IPS-18a (cell line): ENCODE results near the gene PNMA8C.
"Not testable (repeated sequence)": the region's sequence is repeated elsewhere in the genome, so short reads cannot be mapped to it uniquely, and the experiment has no call there.

Experiments
- H3K27ac ChIP-seq: one replicate; pipeline ENCODE4 v1.5.1; 2013; ENCODE audit warnings: low read length
- H3K27me3 ChIP-seq: one replicate; pipeline ENCODE4 v1.6.1; 2013; ENCODE audit warnings: mild to moderate bottlenecking, low read length; ENCODE audit not compliant: control insufficient read depth, insufficient read depth
- H3K36me3 ChIP-seq: one replicate; pipeline ENCODE4 v1.6.1; 2013; ENCODE audit warnings: low read depth, low read length; ENCODE audit not compliant: control insufficient read depth
- H3K4me1 ChIP-seq: one replicate; pipeline ENCODE4 v1.6.1; 2013; ENCODE audit warnings: low read depth, low read length; ENCODE audit not compliant: control insufficient read depth
- H3K4me3 ChIP-seq: one replicate; pipeline ENCODE4 v1.5.1; 2013; ENCODE audit warnings: low read length
- H3K9ac ChIP-seq: one replicate; pipeline ENCODE4 v1.6.1; 2013; ENCODE audit warnings: mild to moderate bottlenecking, low read length, moderate library complexity
- H3K9me3 ChIP-seq: one replicate; pipeline ENCODE4 v1.6.1; 2013; ENCODE audit warnings: low read depth, low read length; ENCODE audit not compliant: control insufficient read depth

PNMA8C gene

DNA sequence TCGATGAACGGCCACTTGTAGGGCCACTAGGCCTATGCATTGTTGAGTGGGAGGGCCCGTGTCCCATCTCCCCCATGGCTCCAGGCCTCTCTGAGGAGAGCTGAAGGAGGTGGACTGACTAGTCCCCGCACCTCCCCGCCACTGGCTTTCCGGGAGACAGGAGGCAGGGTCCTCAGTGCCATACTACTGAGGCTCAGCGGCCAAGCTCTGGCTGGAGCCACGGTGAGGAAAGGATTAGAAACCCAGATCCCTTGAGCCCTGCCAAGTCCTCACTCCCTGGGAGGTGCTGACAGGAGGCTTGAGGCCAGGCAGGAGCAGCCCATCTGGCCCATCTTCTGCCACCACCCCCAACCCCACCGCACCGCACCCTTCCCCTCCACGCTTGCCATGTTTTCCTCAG, 44.3 kb downstream of the PNMA8C start:
- Histone ChIP-seq H3K27me3 (no peaks in the 10 kb centered on the region), H3K27ac (no peak overlapping the region), H3K4me3 (no peak overlapping the region), H3K36me3 (peaks cover 68% of the 10 kb centered on the region), H3K9ac (no peak overlapping the region), H3K4me1 (no peaks in the 10 kb centered on the region), H3K9me3 (no peaks in the 10 kb centered on the region)

DNA sequence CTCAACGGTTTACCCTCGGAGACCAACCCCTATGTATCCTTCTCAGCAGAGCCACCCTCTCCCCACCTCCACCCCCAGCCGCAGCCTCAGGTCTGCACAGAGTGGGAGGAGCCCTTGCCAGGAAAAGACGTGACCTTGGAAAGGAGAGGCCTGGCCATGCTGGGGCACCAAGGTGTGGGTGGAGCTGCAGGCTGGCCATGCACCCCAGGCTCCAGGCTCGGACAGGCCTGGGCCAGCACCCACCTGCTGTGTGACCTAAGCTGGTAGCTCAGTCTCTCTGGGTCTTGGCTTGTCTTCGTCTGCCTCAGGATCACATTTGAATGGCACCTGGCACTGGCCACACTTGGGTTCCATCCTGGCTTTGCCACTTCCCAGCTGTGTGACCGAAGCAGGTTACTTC, 44.9 kb downstream of the PNMA8C start:
- Histone ChIP-seq H3K4me3 (no peak overlapping the region), H3K4me1 (no peaks in the 10 kb centered on the region), H3K27ac (no peak overlapping the region), H3K27me3 (no peaks in the 10 kb centered on the region), H3K9ac (no peak overlapping the region), H3K36me3 (peaks cover 70% of the 10 kb centered on the region), H3K9me3 (no peaks in the 10 kb centered on the region)

DNA sequence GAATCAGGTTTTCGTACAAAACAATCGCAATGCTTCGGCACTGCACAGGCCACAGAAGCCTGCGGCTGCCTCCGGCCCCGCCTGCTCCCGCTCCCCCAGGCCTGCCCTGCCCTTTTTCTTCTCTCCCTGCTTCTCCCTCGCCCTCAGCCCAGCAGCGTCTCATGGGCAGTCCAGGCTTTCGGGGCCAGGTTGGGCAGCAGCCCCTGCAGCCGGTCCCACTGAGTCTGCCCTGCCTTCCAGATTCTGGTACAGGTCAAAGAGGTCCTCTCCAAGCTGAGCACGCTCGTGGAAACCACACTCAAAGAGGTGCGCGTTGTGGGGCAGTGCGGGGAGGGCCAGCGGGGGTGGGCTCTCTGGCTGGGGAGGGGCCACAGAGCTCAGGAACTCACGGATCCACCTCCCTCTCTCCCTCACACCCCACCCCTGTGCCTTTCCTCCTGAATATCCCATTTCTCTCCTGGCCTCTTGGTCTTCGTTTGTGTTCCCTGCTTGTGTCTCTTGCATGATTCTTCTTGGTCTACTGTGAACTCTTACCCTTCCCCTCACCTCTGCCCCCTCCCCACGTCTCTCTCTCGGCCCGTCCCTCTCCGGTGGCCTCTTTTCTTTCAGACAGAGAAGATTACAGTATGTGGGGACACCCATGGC, 45.4 kb downstream of the PNMA8C start:
- Histone ChIP-seq H3K36me3 (peaks cover 70% of the 10 kb centered on the region), H3K9me3 (no peaks in the 10 kb centered on the region), H3K4me1 (no peaks in the 10 kb centered on the region), H3K27me3 (no peaks in the 10 kb centered on the region), H3K9ac (no peak overlapping the region), H3K27ac (no peak overlapping the region), H3K4me3 (no peak overlapping the region)

DNA sequence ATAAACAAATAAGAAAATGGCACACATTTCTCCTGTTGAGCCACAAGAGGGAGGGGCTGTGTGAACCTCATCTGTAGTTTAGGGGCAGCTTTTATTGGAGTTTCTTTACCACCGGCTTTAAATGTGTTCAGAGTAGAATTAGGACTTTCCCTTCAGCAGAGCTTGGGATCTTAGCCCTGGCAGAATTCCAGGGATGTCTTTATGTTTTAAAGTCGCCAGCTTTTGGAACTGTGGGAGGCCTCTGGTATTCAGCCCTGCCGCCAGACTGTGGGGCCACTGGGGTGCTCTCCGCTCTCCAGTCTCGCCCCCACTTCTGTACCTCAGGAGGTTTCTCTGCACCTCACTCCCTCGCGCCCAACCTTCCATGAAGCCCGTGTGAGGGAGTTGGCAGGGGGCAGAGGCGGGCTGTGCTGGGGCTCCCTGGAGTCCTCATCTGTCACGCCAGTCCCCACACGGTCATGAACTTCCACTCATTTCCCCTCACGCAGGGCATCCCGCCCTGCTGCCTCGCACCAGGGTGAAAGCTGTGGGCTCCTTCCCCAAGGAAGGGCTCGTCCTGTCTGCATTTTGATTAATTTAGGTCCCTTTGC, 46.9 kb downstream of the PNMA8C start:
- H3K27ac ChIP-seq, result no peak overlapping the region
- H3K36me3 ChIP-seq, result peaks cover 70% of the 10 kb centered on the region
- no peak overlapping the region for H3K4me3 ChIP-seq
- no peaks in the 10 kb centered on the region for H3K27me3 ChIP-seq
- H3K9ac ChIP-seq, result no peak overlapping the region
- no peaks in the 10 kb centered on the region for H3K4me1 ChIP-seq
- no peaks in the 10 kb centered on the region for H3K9me3 ChIP-seq

DNA sequence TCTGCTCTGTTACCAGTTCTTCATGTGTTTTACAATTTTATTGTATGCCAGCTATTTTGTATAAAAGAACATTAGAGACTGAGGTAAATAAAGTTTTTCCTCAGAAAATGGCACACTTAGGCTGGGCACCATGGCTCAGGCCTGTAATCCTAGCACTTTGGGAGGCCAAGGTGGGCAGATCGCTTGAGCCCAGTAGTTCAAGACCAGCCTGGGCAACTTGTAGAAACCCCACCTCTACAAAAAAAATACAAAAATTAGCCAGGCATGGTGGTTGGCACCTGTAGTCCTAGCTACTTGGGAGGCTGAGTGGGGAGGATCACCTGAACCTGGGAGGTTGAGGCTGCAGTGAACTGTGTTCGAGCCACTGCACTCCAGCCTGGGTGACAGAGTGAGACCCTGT, 47.4 kb downstream of the PNMA8C start:
- H3K9ac ChIP-seq, result no peak overlapping the region
- peaks cover 72% of the 10 kb centered on the region for H3K36me3 ChIP-seq
- H3K4me3 ChIP-seq, result no peak overlapping the region
- no peaks in the 10 kb centered on the region for H3K4me1 ChIP-seq
- H3K27me3 ChIP-seq, result no peaks in the 10 kb centered on the region
- no peaks in the 10 kb centered on the region for H3K9me3 ChIP-seq
- H3K27ac ChIP-seq, result no peak overlapping the region

DNA sequence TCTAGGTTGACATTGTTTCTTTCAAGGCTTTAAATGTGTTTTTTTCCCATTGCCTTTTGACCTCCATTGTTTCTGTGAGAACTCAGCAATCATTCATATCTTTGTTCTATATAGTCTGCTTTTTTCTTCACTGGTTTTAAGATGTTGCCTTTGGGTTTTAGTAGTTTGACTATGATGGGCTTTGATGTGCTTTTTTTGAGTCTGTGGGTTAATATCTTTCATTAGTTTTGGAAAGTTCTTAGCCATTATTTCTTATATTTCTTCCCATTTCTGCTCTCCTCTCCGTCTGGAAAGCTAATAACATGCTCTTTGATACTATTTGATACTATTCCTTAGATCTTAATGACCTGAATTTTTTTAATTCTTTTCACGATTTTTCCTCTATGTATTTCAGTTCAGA, 48.0 kb downstream of the PNMA8C start:
- Histone ChIP-seq H3K4me1 (no peaks in the 10 kb centered on the region), H3K9ac (no peak overlapping the region), H3K36me3 (peaks cover 76% of the 10 kb centered on the region), H3K27ac (no peak overlapping the region), H3K9me3 (no peaks in the 10 kb centered on the region), H3K27me3 (no peaks in the 10 kb centered on the region), H3K4me3 (no peak overlapping the region)

DNA sequence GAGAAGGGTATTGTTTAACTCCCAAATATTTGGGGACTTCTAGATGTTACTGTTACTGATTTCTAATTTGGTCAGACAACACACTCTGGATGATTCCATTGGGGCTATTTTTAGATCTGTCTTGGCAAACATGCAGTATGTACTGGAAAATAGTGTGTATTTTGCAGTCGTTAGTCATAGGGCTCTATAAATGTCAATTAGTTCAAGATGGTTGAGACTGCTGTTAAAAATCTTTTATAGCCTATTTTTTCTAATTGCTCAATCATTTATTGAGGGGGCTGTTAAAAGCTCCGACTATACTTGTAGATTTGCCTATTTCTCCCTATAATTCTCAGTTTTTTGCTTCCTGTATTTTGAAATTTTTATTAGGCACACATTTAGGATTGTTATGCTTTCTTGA, 50.5 kb downstream of the PNMA8C start:
- Histone ChIP-seq H3K27me3 (no peaks in the 10 kb centered on the region), H3K9ac (no peak overlapping the region), H3K9me3 (no peaks in the 10 kb centered on the region), H3K36me3 (peaks cover 61% of the 10 kb centered on the region), H3K27ac (no peak overlapping the region), H3K4me1 (peaks cover 8% of the 10 kb centered on the region), H3K4me3 (no peak overlapping the region)

DNA sequence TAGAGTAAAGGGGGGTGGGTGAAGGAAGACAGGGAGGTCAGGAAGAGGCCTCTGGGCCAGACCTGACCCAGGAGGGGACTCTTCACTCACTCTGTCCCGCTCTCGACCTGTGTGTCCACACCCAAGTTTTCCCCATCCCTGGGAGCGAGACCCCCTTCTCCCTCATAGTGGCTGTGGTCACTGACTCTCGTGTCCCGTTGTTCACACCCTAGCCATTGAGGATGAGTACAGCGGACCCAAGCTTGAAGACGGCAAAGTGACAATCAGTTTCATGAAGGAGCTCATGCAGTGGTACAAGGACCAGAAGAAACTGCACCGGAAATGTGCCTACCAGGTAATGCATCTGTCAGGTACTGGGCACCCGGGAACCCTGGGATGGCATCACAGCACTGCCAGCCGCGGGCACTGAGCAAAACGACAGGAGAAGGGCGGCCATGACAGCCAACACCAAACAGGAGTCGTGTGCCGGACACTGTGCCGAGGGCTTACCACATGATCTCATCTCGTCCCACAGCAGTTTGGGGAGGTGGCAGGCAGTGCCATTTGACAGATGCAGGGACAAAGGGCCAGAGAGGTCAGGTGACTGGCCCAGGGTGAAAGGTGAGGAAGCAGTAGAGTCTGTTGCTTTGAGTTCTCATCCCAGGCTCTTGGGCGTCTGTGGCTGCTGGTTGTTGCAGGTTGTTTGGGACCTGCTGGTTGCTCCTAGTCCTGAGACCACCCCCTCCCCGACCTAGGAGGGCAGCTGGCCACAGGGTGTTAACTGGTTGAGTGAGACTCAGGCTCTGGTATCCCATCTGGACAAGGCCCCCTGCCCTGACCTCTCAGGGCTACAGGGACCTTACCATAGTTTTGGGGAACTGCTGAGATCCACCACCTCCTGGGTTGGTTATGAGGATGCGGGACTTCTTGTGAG, 52.2 kb downstream of the PNMA8C start:
- Histone ChIP-seq H3K36me3 (peaks cover 52% of the 10 kb centered on the region), H3K4me3 (no peak overlapping the region), H3K27ac (no peak overlapping the region), H3K9ac (no peak overlapping the region), H3K4me1 (peaks cover 22% of the 10 kb centered on the region), H3K9me3 (no peaks in the 10 kb centered on the region), H3K27me3 (no peaks in the 10 kb centered on the region)

DNA sequence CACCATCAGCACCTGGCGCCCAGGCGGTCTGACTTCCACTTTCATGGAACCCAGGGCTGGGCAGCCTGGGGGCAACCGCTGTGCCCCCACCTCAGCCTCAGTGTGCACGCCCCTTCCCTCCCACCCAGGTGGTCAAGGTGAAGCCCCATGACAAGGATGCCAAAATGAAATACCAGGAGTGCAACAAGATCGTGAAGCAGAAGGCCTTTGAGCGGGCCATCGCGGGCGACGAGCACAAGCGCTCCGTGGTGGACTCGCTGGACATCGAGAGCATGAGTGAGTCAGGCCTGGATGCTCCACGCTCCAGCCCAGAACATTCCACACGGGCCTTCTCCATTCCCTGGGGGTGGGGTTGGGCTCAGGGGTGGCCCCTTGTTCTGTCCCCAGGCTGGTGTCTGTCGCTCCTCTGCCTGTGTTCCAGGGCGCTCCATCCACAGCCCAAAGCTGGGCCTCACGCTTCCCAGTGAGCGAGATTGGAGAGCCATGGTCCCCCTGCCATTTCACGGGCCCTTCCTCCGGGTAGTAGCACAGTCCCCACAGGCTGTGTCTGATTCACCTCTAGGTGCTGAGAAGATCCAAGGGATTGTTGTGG, 53.2 kb downstream of the PNMA8C start:
- peaks cover 24% of the 10 kb centered on the region for H3K4me1 ChIP-seq
- H3K4me3 ChIP-seq, H3K9me3 ChIP-seq, H3K27ac ChIP-seq, H3K9ac ChIP-seq, H3K27me3 ChIP-seq: not testable (repeated sequence)
- H3K36me3 ChIP-seq, result peaks cover 45% of the 10 kb centered on the region
